C4-2B (cell line): Measurements from ENCODE around the gene MGMT.

Experiments used
- H3K27ac ChIP-seq: fragments of 450-650 bp; 2 replicates; pipeline ENCODE4 v1.5.1; 2017
- CTCF ChIP-seq: fragments of 450-650 bp; conservative IDR thresholded peaks from 2 replicates; pipeline ENCODE4 v1.5.1; 2017; ENCODE audit warnings: mild to moderate bottlenecking
- ZFX ChIP-seq: fragments of 450-650 bp; IDR thresholded peaks from 2 replicates; pipeline ENCODE4 v1.6.1; 2017

Gene MGMT

GRCh38 chr10:129772468-129773358 lies 305.7 kb downstream of the MGMT start:
- H3K27ac ChIP-seq = no peak overlapping the region

GRCh38 chr10:129773359-129773990 lies 306.4 kb downstream of the MGMT start:
- TF ChIP-seq CTCF (no peak), ZFX (no peak)
- no peak overlapping the region for H3K27ac ChIP-seq

More at GRCh38 chr10:129772468-129773358, 305.7 kb downstream of the MGMT start:
- TF ChIP-seq ZFX = no peak
- no peak for TF ChIP-seq CTCF

DNA sequence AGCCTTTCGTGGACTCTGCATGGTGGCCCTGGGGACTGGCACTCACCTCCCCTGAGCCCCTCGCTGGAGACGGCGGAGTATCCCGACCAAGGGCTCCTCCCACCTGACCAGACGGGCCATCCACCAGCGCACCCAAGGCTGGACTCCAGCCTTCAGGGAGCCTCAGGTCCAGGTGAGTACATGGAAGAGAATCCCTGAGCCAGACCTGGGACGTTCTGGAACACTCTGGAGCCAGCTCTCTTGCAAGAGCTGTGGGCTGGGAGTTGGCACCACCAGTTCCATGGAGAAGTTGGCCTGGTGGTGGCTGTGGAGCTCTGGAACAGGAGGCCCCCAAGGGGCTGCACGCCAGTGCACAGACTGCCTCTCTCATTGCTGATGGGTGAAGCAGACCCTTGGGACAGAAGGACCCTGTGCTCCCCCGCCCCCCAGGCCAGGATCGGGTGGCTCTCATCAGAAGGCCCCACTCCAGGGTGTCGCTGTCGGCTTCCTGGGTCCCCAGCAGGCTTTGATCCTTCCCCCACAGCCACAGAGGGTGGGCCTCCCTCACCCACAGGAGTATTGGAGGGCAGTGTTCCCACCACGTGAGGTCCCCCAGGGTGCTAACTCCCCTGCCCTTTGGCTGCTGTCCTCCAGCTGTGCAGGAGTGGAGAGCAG lies 307.2 kb downstream of the MGMT start:
- H3K27ac ChIP-seq = no peak overlapping the region
- TF ChIP-seq ZFX (no peak), CTCF (no peak)

- no peak for TF ChIP-seq CTCF
- no peak for TF ChIP-seq ZFX
- no peak overlapping the region for H3K27ac ChIP-seq
Observed at GRCh38 chr10:129774736-129775401, 307.8 kb downstream of the MGMT start.

DNA sequence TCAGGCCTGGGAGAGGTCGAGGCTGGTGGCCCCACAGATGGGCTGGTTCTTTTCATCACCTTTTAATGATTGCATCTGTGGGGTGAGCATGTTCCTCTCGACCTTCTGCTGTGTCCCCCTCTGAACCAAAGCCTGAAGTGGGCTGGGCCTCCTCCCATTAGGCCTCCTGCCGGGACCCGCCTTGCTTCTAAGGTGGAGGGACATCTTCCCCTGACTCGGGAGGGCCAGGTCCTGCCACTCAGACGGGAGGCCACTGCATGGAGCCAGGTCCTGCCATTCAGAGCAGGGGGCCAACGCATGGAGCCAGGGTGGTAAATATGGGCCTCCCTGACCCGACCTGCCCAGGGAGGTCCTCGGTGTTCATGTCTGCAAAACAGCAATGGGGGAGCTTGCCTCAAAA lies 308.6 kb downstream of the MGMT start:
- no peak overlapping the region for H3K27ac ChIP-seq
- TF ChIP-seq ZFX (no peak), CTCF (no peak)

- TF ChIP-seq CTCF = no peak
- no peak for TF ChIP-seq ZFX
- no peak overlapping the region for H3K27ac ChIP-seq
Observed at GRCh38 chr10:129777687-129778086, 310.6 kb downstream of the MGMT start.
